Transverse colon (tissue), 3 donors: ENCODE results near the gene LMNTD2.

Experiments used
- POLR2A ChIP-seq: fragments of 450-650 bp; IDR thresholded peaks from one replicate; pipeline ENCODE4 v1.6.1; 2016; ENCODE audit warnings: antibody characterized with exemption, mild to moderate bottlenecking, moderate library complexity
- TF ChIP-seq, protein P1 (sequence below), 5 experiments: fragments of 200-600 bp in 3 of 5; fragments of 450-650 bp in 2 of 5; sonication (generic) in 3 of 5; IDR thresholded peaks; 1 replicate in 2 of 5; 2 replicates in 3 of 5; pipeline ENCODE4 v1.5.1; 2016 to 2017; ENCODE audit warnings: antibody characterized with exemption in 5 of 5, inconsistent platforms in 3 of 5, mild to moderate bottlenecking in 2 of 5, moderate library complexity in 1 of 5

DNA sequence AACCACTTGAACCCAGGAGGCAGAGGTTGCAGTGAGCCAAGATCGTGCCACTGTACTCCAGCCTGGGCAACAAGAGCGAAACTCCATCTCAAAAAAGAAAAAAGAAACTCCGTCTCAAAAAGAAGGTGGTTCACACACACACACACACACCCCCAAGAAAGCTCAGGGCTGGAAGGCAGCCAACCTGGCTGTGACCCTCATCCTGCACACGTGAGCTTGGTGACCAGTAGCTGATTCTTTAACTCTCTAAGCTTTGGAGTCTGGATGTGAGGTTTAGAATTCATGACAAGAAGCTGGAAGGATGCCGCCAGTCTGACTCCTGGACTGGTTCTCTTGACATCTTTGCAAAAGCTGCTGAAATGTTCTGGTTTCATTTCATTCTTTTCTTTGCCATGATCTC lies 51.6 kb downstream of the LMNTD2 start:
- TF ChIP-seq, protein P1, sequence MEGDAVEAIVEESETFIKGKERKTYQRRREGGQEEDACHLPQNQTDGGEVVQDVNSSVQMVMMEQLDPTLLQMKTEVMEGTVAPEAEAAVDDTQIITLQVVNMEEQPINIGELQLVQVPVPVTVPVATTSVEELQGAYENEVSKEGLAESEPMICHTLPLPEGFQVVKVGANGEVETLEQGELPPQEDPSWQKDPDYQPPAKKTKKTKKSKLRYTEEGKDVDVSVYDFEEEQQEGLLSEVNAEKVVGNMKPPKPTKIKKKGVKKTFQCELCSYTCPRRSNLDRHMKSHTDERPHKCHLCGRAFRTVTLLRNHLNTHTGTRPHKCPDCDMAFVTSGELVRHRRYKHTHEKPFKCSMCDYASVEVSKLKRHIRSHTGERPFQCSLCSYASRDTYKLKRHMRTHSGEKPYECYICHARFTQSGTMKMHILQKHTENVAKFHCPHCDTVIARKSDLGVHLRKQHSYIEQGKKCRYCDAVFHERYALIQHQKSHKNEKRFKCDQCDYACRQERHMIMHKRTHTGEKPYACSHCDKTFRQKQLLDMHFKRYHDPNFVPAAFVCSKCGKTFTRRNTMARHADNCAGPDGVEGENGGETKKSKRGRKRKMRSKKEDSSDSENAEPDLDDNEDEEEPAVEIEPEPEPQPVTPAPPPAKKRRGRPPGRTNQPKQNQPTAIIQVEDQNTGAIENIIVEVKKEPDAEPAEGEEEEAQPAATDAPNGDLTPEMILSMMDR (IDR thresholded peaks at IDR 0.05) = no peak
- TF ChIP-seq POLR2A = no peak
